Large intestine (tissue), 3 donors: ENCODE data around the gene ATG9A. TPM values are rescaled to one million over a fixed set of nuclear protein-coding genes. Genes with fewer than 3 reads are reported as not detected.
A peak's percentile ranks its signal among the peaks of the same experiment; 100 is the strongest.

ENCODE experiments used
- DNase-seq, 2 donors: peaks; one replicate each; pipeline versions ENCODE4 v3.0.0 to v3.0.0-alpha.2; 2013
- H3K27ac ChIP-seq: one replicate; pipeline ENCODE4 v1.5.1; 2013; ENCODE audit warnings: low read length
- H3K27me3 ChIP-seq: 2 replicates; pipeline ENCODE4 v1.6.1; 2013; ENCODE audit warnings: low read length; ENCODE audit not compliant: control insufficient read depth, insufficient read depth
- H3K36me3 ChIP-seq: 2 replicates; pipeline ENCODE4 v1.6.1; 2013; ENCODE audit warnings: low read length; ENCODE audit not compliant: control insufficient read depth, insufficient read depth
- H3K4me1 ChIP-seq: one replicate; pipeline ENCODE4 v1.6.1; 2013; ENCODE audit warnings: low read length; ENCODE audit not compliant: control insufficient read depth, insufficient read depth
- H3K4me3 ChIP-seq: one replicate; pipeline ENCODE4 v1.5.1; 2013; ENCODE audit warnings: low read length
- H3K9me3 ChIP-seq: one replicate; pipeline ENCODE4 v1.6.1; 2013; ENCODE audit warnings: mild to moderate bottlenecking, low read depth, low read length, moderate library complexity; ENCODE audit not compliant: control insufficient read depth
- WGBS: methylation state at CpG from one replicate; pipeline ENCODE4 v1.1.5; 2013; ENCODE audit warnings: low lambda C conversion rate; ENCODE audit not compliant: insufficient coverage; 5-methylcytosine and 5-hydroxymethylcytosine counted together
- polyA plus RNA-seq: library from polyadenylated mRNA; unstranded; fragments of 120-200 nt; gene quantifications from one replicate; pipeline ENCODE4 v1.2.1, GENCODE V29; 2013

Gene ATG9A
- polyA plus RNA-seq, 1 donor = 41.2 TPM

DNA sequence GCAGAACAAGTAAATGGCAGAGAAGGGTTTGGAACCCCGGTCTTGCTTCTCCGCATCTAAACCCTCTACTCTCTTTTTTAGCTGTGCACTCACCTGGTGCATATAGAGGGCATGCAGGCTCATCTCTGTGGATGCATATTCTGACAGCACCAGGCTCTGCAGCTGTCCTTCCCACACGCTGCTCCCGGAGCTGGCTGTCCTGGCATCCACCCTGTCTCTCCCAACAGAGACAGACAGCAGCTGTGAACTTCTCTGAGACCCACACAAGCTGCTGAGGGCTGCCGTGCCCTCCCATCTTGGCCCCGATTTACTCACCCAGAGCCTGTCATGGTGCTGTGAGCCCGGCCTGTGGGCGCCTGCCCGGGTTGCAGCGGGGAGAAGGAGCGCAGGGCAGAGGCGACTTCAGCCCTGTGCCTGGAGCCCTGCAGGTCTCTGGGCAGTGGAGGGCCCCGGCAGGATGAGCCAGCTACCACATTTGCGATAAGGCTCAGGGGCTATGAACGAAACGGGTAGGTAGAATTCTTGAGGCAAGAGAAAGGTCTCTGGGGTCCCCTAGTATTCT lies 7.4 kb downstream of the ATG9A start:
- H3K36me3 ChIP-seq = peaks cover 64% of the 10 kb centered on the region
- no CpG with 5 or more reads among the region's 16 CpGs for WGBS
- DNase-seq = no peak
- H3K9me3 ChIP-seq = no peaks in the 10 kb centered on the region
- H3K4me1 ChIP-seq = peaks cover 16% of the 10 kb centered on the region
- H3K4me3 ChIP-seq = no peak overlapping the region
- H3K27ac ChIP-seq = no peak overlapping the region
- H3K27me3 ChIP-seq = no peaks in the 10 kb centered on the region

DNA sequence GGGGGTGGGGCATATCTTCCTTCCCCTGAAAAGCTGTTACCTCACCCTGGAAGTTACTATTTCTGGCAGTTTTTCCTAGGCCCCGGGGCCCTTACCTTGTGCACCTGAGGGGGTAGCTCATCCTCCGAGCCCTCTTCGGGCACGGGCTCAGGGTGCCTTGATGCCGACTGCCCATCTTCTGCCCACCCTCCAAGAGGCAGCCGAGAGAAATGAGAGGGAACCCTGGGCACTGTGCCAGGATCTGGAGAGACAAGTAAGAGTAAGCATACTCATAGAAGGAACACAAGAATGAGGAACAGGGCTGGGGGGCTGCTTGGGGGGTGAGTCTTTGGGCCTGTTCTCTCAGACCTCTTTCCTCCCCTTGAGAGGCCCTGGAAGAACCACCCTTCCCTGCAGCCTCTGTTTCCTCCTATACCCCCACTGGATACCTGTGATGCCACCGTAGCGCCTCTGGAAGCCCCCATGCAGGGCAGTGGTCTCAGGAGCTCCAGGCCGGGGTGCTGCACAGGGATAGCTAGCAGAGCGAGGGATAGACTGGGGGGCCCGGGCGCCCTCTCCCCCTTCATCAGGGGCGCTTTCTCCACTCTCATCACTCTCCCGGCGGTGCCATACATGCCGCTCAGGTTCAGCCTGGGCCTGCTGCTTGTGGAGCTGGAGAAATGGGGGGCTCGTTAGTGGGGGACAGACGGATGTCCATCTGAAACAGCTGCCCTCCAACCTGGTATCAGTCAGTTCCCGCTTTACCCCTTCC lies 8.6 kb downstream of the ATG9A start:
- Histone ChIP-seq H3K36me3 (peaks cover 65% of the 10 kb centered on the region), H3K27ac (no peak overlapping the region), H3K9me3 (no peaks in the 10 kb centered on the region), H3K4me3 (no peak overlapping the region), H3K4me1 (peaks cover 16% of the 10 kb centered on the region), H3K27me3 (no peaks in the 10 kb centered on the region)
- WGBS = no CpG with 5 or more reads among the region's 19 CpGs
- no peak for DNase-seq

DNA sequence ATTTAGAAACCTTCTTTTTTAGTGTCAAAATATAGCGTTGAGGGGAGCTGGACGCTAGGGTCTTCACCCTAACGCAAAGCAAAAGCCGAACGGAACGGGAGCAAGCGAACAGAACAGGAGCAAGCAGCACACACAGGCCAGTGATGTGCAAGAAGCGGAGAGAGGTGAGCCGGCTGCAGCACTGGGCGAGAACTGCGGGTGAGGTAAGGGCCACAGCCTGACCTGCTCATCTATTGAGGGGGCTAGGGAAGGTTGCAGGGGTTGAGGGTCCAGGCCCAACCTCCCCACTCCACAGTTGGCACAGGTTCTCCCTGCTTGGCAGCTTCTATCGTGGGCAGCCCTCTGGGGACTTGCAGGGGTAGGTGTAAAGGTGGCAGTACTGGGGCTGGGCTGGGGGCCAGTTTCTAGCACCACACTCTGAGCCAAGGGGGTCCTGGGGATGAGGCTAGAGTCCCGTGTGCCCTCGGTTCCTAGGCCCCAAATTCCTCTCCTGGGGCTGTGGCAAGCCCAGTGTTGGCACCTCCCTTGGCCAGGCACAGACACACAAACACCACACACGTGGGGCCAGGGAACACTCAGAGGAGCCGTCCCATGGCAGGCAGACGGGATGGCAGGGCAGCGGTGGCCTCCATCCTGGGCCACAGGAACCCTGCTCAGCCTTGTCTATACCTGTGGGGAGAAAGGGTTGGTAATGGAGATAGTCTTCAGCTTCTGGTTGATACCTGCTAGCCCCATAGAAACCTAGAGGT lies 9.5 kb downstream of the ATG9A start:
- Histone ChIP-seq H3K27ac (no peak overlapping the region), H3K4me1 (peaks cover 16% of the 10 kb centered on the region), H3K27me3 (no peaks in the 10 kb centered on the region), H3K9me3 (no peaks in the 10 kb centered on the region), H3K36me3 (peaks cover 61% of the 10 kb centered on the region), H3K4me3 (no peak overlapping the region)
- no CpG with 5 or more reads among the region's 18 CpGs for WGBS
- no peak for DNase-seq

GRCh38 chr2:219218732-219219701 lies 10.4 kb downstream of the ATG9A start, which contains the start of gene ABCB6:
Gene ABCB6, minus strand, starts transcription at chr2:219218958. Its CDS starts 285 bp downstream, at chr2:219218673.
- peak; percentile 91 to 93 for DNase-seq
- H3K4me1 ChIP-seq = peaks cover 16% of the 10 kb centered on the region
- no peaks in the 10 kb centered on the region for H3K9me3 ChIP-seq
- peak within 1 kb of the TSS; percentile 88 for H3K27ac ChIP-seq
- H3K36me3 ChIP-seq = peaks cover 61% of the 10 kb centered on the region
- WGBS = no CpG with 5 or more reads among the region's 71 CpGs
- H3K4me3 ChIP-seq = peak within 1 kb of the TSS; percentile 52
- H3K27me3 ChIP-seq = no peaks in the 10 kb centered on the region

DNA sequence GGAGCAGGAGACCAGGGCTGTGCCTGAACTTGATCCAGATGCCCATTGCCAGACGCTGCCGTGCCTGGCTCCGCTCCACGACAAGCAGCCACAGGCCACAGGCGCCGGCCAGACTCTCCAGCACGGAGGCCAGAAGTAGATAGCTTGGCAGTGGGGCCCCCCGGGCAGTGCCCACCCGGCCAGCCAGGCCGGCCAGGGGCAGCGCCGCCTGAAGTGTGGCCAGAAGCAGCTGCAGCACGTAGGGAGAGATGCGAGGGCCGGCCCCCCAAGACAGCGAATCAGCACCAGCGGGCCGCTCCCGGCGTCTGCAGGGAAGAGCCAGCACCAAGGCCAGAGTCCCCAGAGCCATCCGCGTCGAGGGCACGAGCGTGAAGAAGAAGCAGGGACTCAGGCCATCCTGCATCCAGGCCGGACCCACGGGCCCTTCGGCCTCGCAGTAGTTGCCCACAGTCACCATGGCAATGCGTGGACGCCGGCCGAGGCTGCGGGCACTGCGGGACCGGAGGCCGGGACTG lies 11.2 kb downstream of the ATG9A start:
- Histone ChIP-seq H3K4me1 (peaks cover 16% of the 10 kb centered on the region), H3K36me3 (peaks cover 61% of the 10 kb centered on the region), H3K27me3 (no peaks in the 10 kb centered on the region), H3K4me3 (peak overlapping the region; percentile 52), H3K27ac (peak overlapping the region; percentile 88), H3K9me3 (no peaks in the 10 kb centered on the region)
- no CpG with 5 or more reads among the region's 37 CpGs for WGBS
- DNase-seq = peak; percentile 51 to 72

- no CpG with 5 or more reads among the region's 6 CpGs for WGBS
- H3K9me3 ChIP-seq = no peaks in the 10 kb centered on the region
- peaks cover 59% of the 10 kb centered on the region for H3K36me3 ChIP-seq
- H3K27me3 ChIP-seq = no peaks in the 10 kb centered on the region
- no peak overlapping the region for H3K4me3 ChIP-seq
- H3K27ac ChIP-seq = no peak overlapping the region
- no peak for DNase-seq
- H3K4me1 ChIP-seq = peaks cover 16% of the 10 kb centered on the region
Observed at GRCh38 chr2:219216535-219216915, 12.9 kb downstream of the ATG9A start.

DNA sequence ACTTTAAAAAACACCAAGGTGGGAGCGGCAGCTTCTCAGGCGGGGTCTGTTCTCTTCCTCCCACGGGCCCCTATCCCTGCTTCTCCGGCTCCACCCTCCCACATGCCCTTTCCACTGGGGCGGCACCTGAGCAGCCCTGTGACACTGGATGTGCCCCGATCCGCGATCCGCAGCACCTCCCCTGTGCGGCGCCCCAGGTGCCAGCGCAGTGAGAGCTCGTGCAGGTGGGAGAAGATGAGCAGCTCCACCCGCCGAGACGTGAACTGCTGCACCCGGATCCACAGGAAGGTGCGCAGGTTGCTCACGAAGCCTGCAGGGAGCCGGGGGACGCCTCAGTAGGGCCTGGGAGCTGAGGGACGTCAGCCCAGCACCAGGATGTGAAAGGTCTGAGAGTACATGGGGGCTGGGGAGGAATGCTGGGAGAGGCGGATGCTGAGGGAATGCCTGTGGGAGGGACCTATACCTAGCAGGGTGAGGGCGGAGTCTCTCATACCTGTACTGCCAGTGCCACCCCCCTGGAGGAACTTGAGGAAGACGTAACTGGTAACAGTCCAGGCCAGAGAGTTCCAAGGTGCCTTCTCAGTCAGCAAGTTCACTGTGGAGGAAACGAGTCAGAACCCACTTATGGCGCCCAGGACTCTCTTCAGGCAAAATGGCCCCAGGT lies 13.4 kb downstream of the ATG9A start:
- Histone ChIP-seq H3K27me3 (no peaks in the 10 kb centered on the region), H3K4me3 (no peak overlapping the region), H3K9me3 (no peaks in the 10 kb centered on the region), H3K36me3 (peaks cover 58% of the 10 kb centered on the region), H3K27ac (no peak overlapping the region), H3K4me1 (peaks cover 16% of the 10 kb centered on the region)
- DNase-seq = no peak
- no CpG with 5 or more reads among the region's 27 CpGs for WGBS

DNA sequence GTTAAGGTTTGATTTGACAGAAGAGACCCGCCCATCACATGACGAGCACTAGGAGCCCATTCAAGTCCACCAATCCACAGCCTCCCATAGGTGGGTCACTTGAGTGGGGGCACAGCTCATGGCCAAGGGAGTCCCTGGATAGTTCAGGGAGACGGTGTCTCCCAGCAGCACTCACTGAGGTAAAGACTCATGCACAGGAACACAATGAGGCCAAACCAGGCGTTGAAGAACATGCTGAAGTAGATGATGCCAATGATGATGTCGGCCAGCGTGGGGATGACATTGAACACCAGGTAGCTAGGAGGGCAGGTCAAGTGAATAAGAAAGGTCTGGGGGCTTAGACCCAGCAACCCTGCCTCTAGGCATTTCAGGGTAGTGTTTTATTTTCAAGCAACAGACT lies 14.7 kb downstream of the ATG9A start:
- peaks cover 15% of the 10 kb centered on the region for H3K4me1 ChIP-seq
- peaks cover 59% of the 10 kb centered on the region for H3K36me3 ChIP-seq
- H3K27ac ChIP-seq = no peak overlapping the region
- H3K9me3 ChIP-seq = no peaks in the 10 kb centered on the region
- no peaks in the 10 kb centered on the region for H3K27me3 ChIP-seq
- no peak overlapping the region for H3K4me3 ChIP-seq
- no CpG with 5 or more reads among the region's 6 CpGs for WGBS
- no peak for DNase-seq

- no CpG with 5 or more reads among the region's 15 CpGs for WGBS
- H3K27me3 ChIP-seq = no peaks in the 10 kb centered on the region
- no peak for DNase-seq
- H3K9me3 ChIP-seq = no peaks in the 10 kb centered on the region
- peaks cover 63% of the 10 kb centered on the region for H3K36me3 ChIP-seq
- no peak overlapping the region for H3K4me3 ChIP-seq
- peaks cover 8% of the 10 kb centered on the region for H3K4me1 ChIP-seq
- H3K27ac ChIP-seq = no peak overlapping the region
Observed at GRCh38 chr2:219214141-219214540, 15.3 kb downstream of the ATG9A start.
